GM23338 (cell line): ENCODE measurements around the gene TTLL8. TPM values are rescaled to one million over a fixed set of nuclear protein-coding genes. Genes with fewer than 3 reads are reported as not detected.

Source experiments
- ATAC-seq: fragments of 200-7000 bp; cut with Tn5 transposase; 3 replicates; pipeline ENCODE4 v1.9.1; 2020
- DNase-seq: peaks from one replicate; pipeline ENCODE4 v3.0.0-alpha.2; 2015; ENCODE audit warnings: low spot score
- H2AFZ ChIP-seq: fragments of 200-600 bp; sonication (generic); 2 replicates; pipeline ENCODE4 v1.8.0; 2016; ENCODE audit warnings: antibody characterized with exemption, mild to moderate bottlenecking, moderate library complexity
- H3F3A ChIP-seq: fragments of 200-600 bp; sonication (generic); replicated peaks from 2 replicates; pipeline ENCODE4 v1.8.0; 2017; ENCODE audit warnings: antibody characterized with exemption, mixed run types, low read depth
- H3K27ac ChIP-seq: fragments of 200-600 bp; sonication (generic); 2 replicates; pipeline ENCODE4 v1.6.1; 2016; ENCODE audit warnings: low read depth
- H3K27me3 ChIP-seq: fragments of 200-600 bp; sonication (generic); 2 replicates; pipeline ENCODE4 v1.8.0; 2016; ENCODE audit warnings: mild to moderate bottlenecking, mixed run types, moderate library complexity; ENCODE audit not compliant: insufficient read depth
- H3K36me3 ChIP-seq: fragments of 200-600 bp; sonication (generic); 2 replicates; pipeline ENCODE4 v1.8.0; 2016; ENCODE audit warnings: mild to moderate bottlenecking; ENCODE audit not compliant: insufficient read depth
- H3K4me1 ChIP-seq: fragments of 200-600 bp; sonication (generic); 2 replicates; pipeline ENCODE4 v1.8.0; 2016; ENCODE audit warnings: mild to moderate bottlenecking, moderate library complexity; ENCODE audit not compliant: insufficient read depth
- H3K4me2 ChIP-seq: fragments of 200-600 bp; sonication (generic); 2 replicates; pipeline ENCODE4 v1.7.1; 2017; ENCODE audit warnings: mixed run types
- H3K4me3 ChIP-seq: fragments of 200-600 bp; sonication (generic); 2 replicates; pipeline ENCODE4 v1.6.1; 2016; ENCODE audit warnings: mixed run types
- H3K79me2 ChIP-seq: fragments of 200-600 bp; sonication (generic); replicated peaks from 2 replicates; pipeline ENCODE4 v1.8.0; 2017; ENCODE audit warnings: mild to moderate bottlenecking; ENCODE audit not compliant: insufficient read depth
- H3K9me2 ChIP-seq: fragments of 200-600 bp; sonication (generic); 2 replicates; pipeline ENCODE4 v1.8.0; 2017; ENCODE audit not compliant: insufficient read depth
- H4K20me1 ChIP-seq: fragments of 200-600 bp; sonication (generic); replicated peaks from 2 replicates; pipeline ENCODE4 v1.8.0; 2017; ENCODE audit warnings: mild to moderate bottlenecking; ENCODE audit not compliant: insufficient read depth
- H3K27ac Mint-ChIP-seq: 2 replicates; pipeline ENCODE4 v1.8.0; 2020; ENCODE audit warnings: inconsistent platforms, mild to moderate bottlenecking, moderate library complexity, mixed read lengths
- H3K27me3 Mint-ChIP-seq: 3 replicates; pipeline ENCODE4 v1.8.0; 2022; ENCODE audit warnings: low read depth, mild to moderate bottlenecking, moderate library complexity, mixed read lengths, inconsistent platforms; ENCODE audit not compliant: insufficient read depth, poor library complexity
- H3K36me3 Mint-ChIP-seq: 3 replicates; pipeline ENCODE4 v1.8.0; 2021; ENCODE audit warnings: low read depth, mild to moderate bottlenecking, inconsistent platforms, moderate library complexity, mixed read lengths
- H3K4me1 Mint-ChIP-seq: 3 replicates; pipeline ENCODE4 v1.8.0; 2020; ENCODE audit warnings: mild to moderate bottlenecking, inconsistent platforms, mixed read lengths
- H3K4me3 Mint-ChIP-seq: 3 replicates; pipeline ENCODE4 v1.8.0; 2021; ENCODE audit warnings: moderate library complexity, mild to moderate bottlenecking, inconsistent platforms, mixed read lengths
- H3K9me3 Mint-ChIP-seq: 3 replicates; pipeline ENCODE4 v1.8.0; 2020; ENCODE audit warnings: moderate library complexity, mild to moderate bottlenecking, inconsistent platforms, mixed read lengths
- CREB1 ChIP-seq: fragments of 250-450 bp; sonication (Bioruptor Pico); IDR thresholded peaks from 2 replicates; pipeline ENCODE4 v1.5.0; 2020; ENCODE audit warnings: low read depth, mild to moderate bottlenecking, moderate library complexity
- CTCF ChIP-seq, 2 experiments: fragments of 200-600 bp in 1 of 2; sonication (generic) in 1 of 2; conservative IDR thresholded peaks; 2 replicates each; pipeline versions ENCODE4 v1.5.1 to v1.6.1; 2016 to 2017; ENCODE audit warnings: antibody characterized with exemption in 2 of 2, low read depth in 2 of 2, mild to moderate bottlenecking in 2 of 2, moderate library complexity in 1 of 2
- ETS1 ChIP-seq: IDR thresholded peaks from 2 replicates; pipeline ENCODE4 v1.6.1; 2016; ENCODE audit warnings: antibody characterized with exemption
- EZH2 ChIP-seq: fragments of 200-600 bp; sonication (generic); IDR thresholded peaks from one replicate; pipeline ENCODE4 v1.8.0; 2017; ENCODE audit warnings: antibody characterized with exemption, mild to moderate bottlenecking, low read depth; ENCODE audit not compliant: unreplicated experiment
- EZH2phosphoT487 ChIP-seq: fragments of 200-600 bp; sonication (generic); IDR thresholded peaks from one replicate; pipeline ENCODE4 v1.8.1; 2018; ENCODE audit warnings: antibody characterized with exemption; ENCODE audit not compliant: unreplicated experiment
- JUNB ChIP-seq: IDR thresholded peaks from one replicate; pipeline ENCODE4 v1.6.1; 2016; ENCODE audit warnings: antibody characterized with exemption; ENCODE audit not compliant: unreplicated experiment
- NANOG ChIP-seq: IDR thresholded peaks from 2 replicates; pipeline ENCODE4 v1.6.1; 2016; ENCODE audit warnings: antibody characterized with exemption, borderline replicate concordance
- POLR2AphosphoS5 ChIP-seq: IDR thresholded peaks from 2 replicates; pipeline ENCODE4 v1.6.1; 2016; ENCODE audit warnings: antibody characterized with exemption, low read depth
- REST ChIP-seq: IDR thresholded peaks from one replicate; pipeline ENCODE4 v1.6.1; 2018; ENCODE audit warnings: antibody characterized with exemption; ENCODE audit not compliant: unreplicated experiment
- STAT1 ChIP-seq: IDR thresholded peaks from one replicate; pipeline ENCODE4 v1.6.1; 2016; ENCODE audit warnings: antibody characterized with exemption; ENCODE audit not compliant: unreplicated experiment
- ZNF114 ChIP-seq: fragments of 250-450 bp; sonication (Bioruptor Pico); IDR thresholded peaks from 2 replicates; pipeline ENCODE4 v1.5.0; 2020; ENCODE audit warnings: mild to moderate bottlenecking, moderate library complexity
- ZNF331 ChIP-seq: fragments of 250-450 bp; sonication (Bioruptor Pico); IDR thresholded peaks from 2 replicates; pipeline ENCODE4 v1.5.0; 2020; ENCODE audit warnings: low read depth, mild to moderate bottlenecking, moderate library complexity
- ZNF462 ChIP-seq: fragments of 250-450 bp; sonication (Bioruptor Pico); IDR thresholded peaks from 2 replicates; pipeline ENCODE4 v1.5.0; 2020; ENCODE audit warnings: mild to moderate bottlenecking, moderate library complexity
- polyA plus RNA-seq: library from polyadenylated mRNA; unstranded; fragments of >200 nt; fragmentation: Nextera tagmentation; extraction: Ambion mirVana; gene quantifications from 2 replicates; pipeline ENCODE4 v1.2.1, GENCODE V29; 2016
- total RNA-seq: library from RNA; depleted of rRNA; stranded (reverse); fragments of >200 nt; shearing (Covaris generic); gene quantifications from 2 replicates; pipeline ENCODE4 v1.2.3, GENCODE V29; 2014

TTLL8 gene
- total and polyA plus RNA-seq, 2 experiments from 2014 or later: not detected

- no peak for DNase-seq
- TF ChIP-seq JUNB (no peak), REST (no peak), NANOG (no peak), ZNF114 (CRISPR knock-in tag) (no peak), EZH2phosphoT487 (no peak), EZH2 (no peak), ZNF462 (CRISPR knock-in tag) (no peak), STAT1 (no peak), CREB1 (CRISPR knock-in tag) (no peak), ZNF331 (CRISPR knock-in tag) (no peak), ETS1 (no peak), POLR2AphosphoS5 (no peak), CTCF (conservative IDR thresholded peaks at IDR 0.05; ENCODE audit: low read depth in 2 of 2) (no peak)
- Histone ChIP-seq H4K20me1 (no peaks in the 10 kb centered on the region), H3K4me1 (no peaks in the 10 kb centered on the region), H2AFZ (no peak overlapping the region), H3K36me3 (no peaks in the 10 kb centered on the region), H3K27ac (no peak overlapping the region), H3F3A (peaks cover 10% of the 10 kb centered on the region; the same call in 1 of the 2 replicates), H3K4me3 (no peak overlapping the region), H3K27me3 (peaks cover 32% of the 10 kb centered on the region), H3K79me2 (no peaks in the 10 kb centered on the region; the same call in 1 of the 2 replicates), H3K4me2 (no peak overlapping the region), H3K9me2 (no peaks in the 10 kb centered on the region)
- ATAC-seq: no peak
- Mint-ChIP-seq H3K4me1 (peaks cover 5% of the 10 kb centered on the region), H3K9me3 (no peaks in the 10 kb centered on the region; the same call in 2 of the 3 replicates), H3K27me3 (peaks cover 12% of the 10 kb centered on the region), H3K27ac (no peak overlapping the region), H3K36me3 (peaks cover 3% of the 10 kb centered on the region; the same call in 2 of the 3 replicates), H3K4me3 (no peak overlapping the region)
These were observed 89.1 kb downstream of the TTLL8 start for GRCh38 chr22:49968831-49969661.
